Immature natural killer cell (primary cell): Measurements from ENCODE around the gene SPTBN1. TPM values are rescaled to one million over a fixed set of nuclear protein-coding genes. Genes with fewer than 3 reads are reported as not detected.
"Not testable (repeated sequence)": the region's sequence is repeated elsewhere in the genome, so short reads cannot be mapped to it uniquely, and the experiment has no call there.

ENCODE experiments used
- DNase-seq, 3 donors: peaks; one replicate each; pipeline ENCODE4 v3.0.0; 2022; ENCODE audit warnings: mixed read lengths in 1 of 3
- H3K27ac Mint-ChIP-seq, 6 donors: one replicate each; pipeline ENCODE4 v1.8.0; 2020; ENCODE audit warnings: mixed read lengths in 6 of 6, mild to moderate bottlenecking in 5 of 6, inconsistent platforms in 4 of 6, moderate library complexity in 3 of 6
- H3K27me3 Mint-ChIP-seq, 3 donors: one replicate each; pipeline ENCODE4 v1.8.0; 2020 to 2021; ENCODE audit warnings: low read depth in 3 of 3, mild to moderate bottlenecking in 3 of 3, mixed read lengths in 3 of 3, moderate library complexity in 3 of 3, inconsistent platforms in 1 of 3
- H3K36me3 Mint-ChIP-seq, 3 donors: one replicate each; pipeline ENCODE4 v1.8.0; 2020; ENCODE audit warnings: mixed read lengths in 3 of 3, inconsistent platforms in 2 of 3, mild to moderate bottlenecking in 2 of 3
- H3K4me1 Mint-ChIP-seq, 2 donors: one replicate each; pipeline ENCODE4 v1.8.0; 2020; ENCODE audit warnings: inconsistent platforms in 2 of 2, mild to moderate bottlenecking in 2 of 2, mixed read lengths in 2 of 2, moderate library complexity in 1 of 2
- H3K4me3 Mint-ChIP-seq, 5 donors: one replicate each; pipeline ENCODE4 v1.8.0; 2020; ENCODE audit warnings: mild to moderate bottlenecking in 5 of 5, mixed read lengths in 5 of 5, inconsistent platforms in 3 of 5, moderate library complexity in 3 of 5
- H3K9me3 Mint-ChIP-seq, 6 donors: one replicate each; pipeline ENCODE4 v1.8.0; 2020; ENCODE audit warnings: mild to moderate bottlenecking in 6 of 6, mixed read lengths in 6 of 6, inconsistent platforms in 4 of 6, moderate library complexity in 3 of 6
- polyA plus RNA-seq, 3 donors: library from polyadenylated mRNA; unstranded; fragments of 300-500 nt; fragmentation: Illumina TruSeq; gene quantifications; one replicate each; pipeline ENCODE4 v1.2.3, GENCODE V29; 2021

Gene SPTBN1
- polyA plus RNA-seq, 3 donors from 2014 or later, result 0.41 to 57.5 (median 7.7) TPM

DNA sequence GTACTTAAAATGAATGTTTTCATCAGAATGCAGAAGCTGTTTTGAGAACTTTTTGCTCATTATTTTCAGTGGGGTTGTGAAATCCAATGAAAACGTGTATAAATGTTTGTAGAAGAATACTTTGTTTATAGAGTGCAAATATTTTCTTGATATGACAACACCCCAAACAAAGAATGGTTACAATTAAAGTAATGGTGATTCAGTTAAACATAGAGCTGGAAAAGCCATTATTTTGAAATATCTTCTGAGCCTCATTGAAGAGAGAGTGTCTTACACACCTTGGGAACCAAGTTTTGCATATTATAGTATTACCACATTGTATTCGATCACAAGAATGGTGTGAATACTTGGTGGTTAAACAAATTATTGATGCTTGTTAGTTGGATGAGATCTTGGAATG lies 48.7 kb downstream of the SPTBN1 start:
- no peak for DNase-seq
- H3K27ac Mint-ChIP-seq, result no peak overlapping the region
- H3K4me3 Mint-ChIP-seq, result no peak overlapping the region
- no peaks in the 10 kb centered on the region for H3K4me1 Mint-ChIP-seq
- no peaks in the 10 kb centered on the region for H3K36me3 Mint-ChIP-seq
- no peaks in the 10 kb centered on the region for H3K9me3 Mint-ChIP-seq
- peaks cover 2 to 8% (median 2%) of the 10 kb centered on the region in 3 donors for H3K27me3 Mint-ChIP-seq

DNA sequence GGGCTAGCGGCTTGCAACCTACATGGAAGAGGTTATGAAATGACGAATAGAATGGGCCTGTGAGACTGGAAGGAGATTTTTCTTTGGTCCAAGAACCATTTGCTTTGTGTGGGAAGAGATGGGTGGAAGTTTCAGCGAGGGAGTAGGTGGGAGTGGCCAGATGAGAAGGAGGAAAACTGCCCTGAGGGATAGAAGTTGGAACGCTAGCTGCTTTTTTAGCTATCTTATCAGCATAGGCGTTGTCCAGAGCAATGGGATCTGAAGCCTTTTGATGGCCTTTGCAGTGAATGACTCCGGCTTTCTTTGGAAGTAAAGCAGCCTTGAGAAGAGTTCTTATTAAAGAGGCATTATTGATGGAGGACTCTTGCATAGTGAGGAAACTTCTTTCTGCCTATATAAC lies 52.4 kb downstream of the SPTBN1 start:
- H3K36me3 Mint-ChIP-seq, result no peaks in the 10 kb centered on the region
- no peak overlapping the region for H3K27ac Mint-ChIP-seq
- peaks cover 0 to 5% (median 2%) of the 10 kb centered on the region in 3 donors for H3K27me3 Mint-ChIP-seq
- H3K4me1 Mint-ChIP-seq, result no peaks in the 10 kb centered on the region
- no peak for DNase-seq
- H3K9me3 Mint-ChIP-seq, result no peaks in the 10 kb centered on the region
- no peak overlapping the region for H3K4me3 Mint-ChIP-seq

DNA sequence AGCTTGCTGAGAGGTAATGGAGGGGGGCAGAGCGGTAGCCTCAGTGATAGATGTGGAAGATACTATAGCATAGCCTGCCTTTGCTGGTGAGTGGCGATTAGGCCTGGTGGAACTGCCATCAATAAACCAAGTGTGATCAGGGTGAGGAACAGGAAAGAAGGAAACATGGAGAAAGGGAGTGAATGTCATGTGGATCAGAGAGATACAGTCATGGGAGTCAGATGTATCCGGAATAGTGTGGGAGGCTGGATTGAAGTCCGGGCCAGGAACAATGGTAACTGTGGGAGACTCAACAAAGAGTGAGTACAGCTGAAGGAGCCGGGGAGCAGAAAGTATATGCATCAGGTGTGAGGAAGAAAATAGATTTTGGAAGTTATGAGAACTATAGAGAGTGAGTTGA lies 52.9 kb downstream of the SPTBN1 start:
- not testable (repeated sequence) for H3K4me1 Mint-ChIP-seq, H3K36me3 Mint-ChIP-seq, H3K27ac Mint-ChIP-seq, H3K9me3 Mint-ChIP-seq, DNase-seq, H3K27me3 Mint-ChIP-seq, H3K4me3 Mint-ChIP-seq

DNA sequence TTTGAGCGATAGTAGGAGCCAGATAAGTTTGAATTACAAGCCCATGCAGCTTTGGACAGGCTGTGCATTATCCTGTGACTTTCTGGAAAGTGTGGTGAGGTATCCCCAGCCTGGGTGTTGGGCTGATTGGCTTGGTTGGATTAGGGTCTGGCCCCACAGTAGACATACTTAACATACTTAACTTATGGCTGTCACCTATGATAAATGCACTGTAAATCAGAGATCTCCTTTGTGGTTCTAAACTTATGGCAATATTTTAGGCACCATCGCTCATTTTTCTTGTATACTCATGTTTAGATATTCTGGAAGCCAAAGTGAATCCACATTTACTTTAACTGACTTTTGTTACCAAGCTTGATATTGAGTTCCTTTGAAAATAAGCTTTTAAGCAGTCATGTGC lies 54.8 kb downstream of the SPTBN1 start:
- no peaks in the 10 kb centered on the region for H3K4me1 Mint-ChIP-seq
- H3K27ac Mint-ChIP-seq, result no peak overlapping the region
- no peak overlapping the region for H3K4me3 Mint-ChIP-seq
- no peaks in the 10 kb centered on the region for H3K9me3 Mint-ChIP-seq
- no peak for DNase-seq
- H3K36me3 Mint-ChIP-seq, result no peaks in the 10 kb centered on the region
- peaks cover 0 to 3% (median 0%) of the 10 kb centered on the region in 3 donors for H3K27me3 Mint-ChIP-seq

DNA sequence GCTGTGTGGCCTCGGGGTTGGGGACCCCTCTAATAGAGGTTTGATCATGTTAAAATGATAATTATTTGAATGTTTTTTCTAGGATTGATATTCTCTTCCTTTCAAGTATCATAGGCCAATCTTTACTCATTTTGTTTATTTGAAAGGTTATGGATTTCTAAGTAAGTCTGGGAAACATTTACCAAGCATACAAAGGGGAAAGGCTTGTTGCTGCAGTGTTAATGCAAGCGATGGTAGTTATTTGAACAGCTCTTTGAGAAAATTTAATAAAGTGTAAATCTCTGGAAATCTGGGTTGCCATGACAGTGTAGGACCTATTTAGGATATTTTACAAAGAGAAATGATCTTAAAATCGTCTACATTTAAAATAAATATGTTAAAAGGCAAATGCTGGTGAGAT lies 56.1 kb downstream of the SPTBN1 start:
- Mint-ChIP-seq H3K27ac (no peak overlapping the region), H3K36me3 (no peaks in the 10 kb centered on the region), H3K4me3 (no peak overlapping the region), H3K9me3 (no peaks in the 10 kb centered on the region), H3K4me1 (no peaks in the 10 kb centered on the region), H3K27me3 (peaks cover 0 to 3% (median 3%) of the 10 kb centered on the region in 3 donors)
- DNase-seq, result no peak

DNA sequence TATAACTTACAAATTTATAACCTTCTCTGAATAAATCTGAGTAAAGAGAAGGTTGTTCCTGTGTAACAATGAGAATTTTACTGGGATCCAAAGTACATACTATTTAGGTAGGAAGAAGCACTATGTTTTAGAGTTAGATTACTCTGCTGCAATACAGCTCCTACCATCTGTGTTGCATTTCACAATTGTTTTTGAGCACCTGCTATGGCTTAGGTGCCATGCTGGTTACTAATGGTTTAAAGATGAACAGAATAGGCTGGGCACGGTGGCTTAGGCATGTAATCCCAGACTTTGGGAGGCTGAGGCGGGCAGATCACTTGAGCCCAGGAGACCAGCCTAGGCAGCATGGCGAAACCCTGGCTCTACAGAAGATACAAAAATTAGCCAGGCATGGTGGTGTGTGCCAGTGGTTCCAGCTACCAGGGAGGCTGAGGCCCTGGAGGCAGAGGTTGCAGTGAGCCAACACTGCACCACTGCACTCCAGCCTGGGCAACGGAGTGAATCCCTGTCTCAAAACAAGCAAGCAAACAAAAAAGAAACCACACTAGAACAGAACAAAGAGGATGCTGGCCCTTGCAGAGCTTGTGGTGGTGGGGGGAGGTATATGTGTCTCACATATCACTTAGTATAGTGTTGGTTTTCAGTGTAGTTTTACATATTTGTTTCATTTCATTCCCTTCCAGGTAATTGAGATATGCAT lies 56.7 kb downstream of the SPTBN1 start:
- Mint-ChIP-seq H3K4me1 (no peaks in the 10 kb centered on the region), H3K27me3 (peaks cover 0 to 3% (median 3%) of the 10 kb centered on the region in 3 donors), H3K9me3 (no peaks in the 10 kb centered on the region), H3K27ac (no peak overlapping the region), H3K4me3 (no peak overlapping the region), H3K36me3 (no peaks in the 10 kb centered on the region)
- no peak for DNase-seq

DNA sequence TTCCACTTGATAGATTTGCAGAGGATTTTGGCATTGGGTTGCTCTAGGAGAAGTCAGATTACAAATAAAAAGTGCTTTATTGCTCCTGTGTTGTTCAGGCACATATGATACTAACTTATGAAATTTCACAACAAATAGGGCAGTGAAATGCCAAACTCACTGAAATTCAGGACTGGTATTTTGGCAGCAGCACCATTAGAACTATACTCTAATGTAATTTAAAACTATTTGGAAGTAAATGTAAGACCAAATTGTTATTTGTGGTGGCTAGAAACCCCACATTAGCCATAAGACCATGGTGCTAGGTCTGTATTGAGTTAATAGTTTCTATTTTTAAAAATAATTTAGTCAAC lies 57.2 kb downstream of the SPTBN1 start:
- H3K4me1 Mint-ChIP-seq, result no peaks in the 10 kb centered on the region
- no peak overlapping the region for H3K4me3 Mint-ChIP-seq
- H3K36me3 Mint-ChIP-seq, result no peaks in the 10 kb centered on the region
- H3K27ac Mint-ChIP-seq, result no peak overlapping the region
- H3K27me3 Mint-ChIP-seq, result peaks cover 0 to 3% (median 3%) of the 10 kb centered on the region in 3 donors
- DNase-seq, result no peak
- no peaks in the 10 kb centered on the region for H3K9me3 Mint-ChIP-seq

DNA sequence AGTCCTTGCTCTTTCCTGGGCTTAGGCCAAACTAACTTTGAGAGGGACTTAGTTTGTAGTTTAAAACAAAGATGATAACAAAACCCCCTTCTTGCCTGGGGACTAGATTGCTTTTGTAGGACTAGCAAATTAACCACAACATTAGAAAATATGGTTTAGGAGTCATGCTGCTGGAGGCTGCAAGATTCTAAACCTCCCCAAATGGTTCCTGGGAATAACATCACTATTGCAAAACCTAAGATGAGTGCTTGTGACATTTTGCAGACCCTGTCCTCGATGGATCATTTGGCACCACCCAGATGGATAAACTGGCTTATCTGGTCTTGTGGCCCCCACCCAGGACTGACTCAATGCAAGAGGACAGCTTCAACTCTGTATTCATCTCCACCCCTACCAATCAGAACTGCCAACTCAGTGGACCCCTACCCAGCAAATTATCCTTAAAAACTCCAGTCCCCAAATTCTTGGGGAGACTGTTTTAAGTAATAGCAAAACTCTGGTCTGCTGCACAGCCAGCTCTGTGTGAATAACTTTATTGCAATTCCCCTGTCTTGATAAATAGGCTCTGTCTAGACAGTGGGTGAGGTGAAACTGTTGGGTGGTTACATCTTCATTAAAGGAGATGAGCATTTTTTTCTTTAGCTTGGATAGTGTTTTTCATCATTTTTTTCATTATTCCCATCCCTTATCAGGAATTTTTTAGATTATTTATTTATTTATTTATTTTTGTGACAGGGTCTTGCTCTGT lies 58.9 kb downstream of the SPTBN1 start:
- H3K27ac Mint-ChIP-seq, result no peak overlapping the region
- no peak for DNase-seq
- H3K4me1 Mint-ChIP-seq, result no peaks in the 10 kb centered on the region
- H3K9me3 Mint-ChIP-seq, result no peaks in the 10 kb centered on the region
- H3K4me3 Mint-ChIP-seq, result no peak overlapping the region
- no peaks in the 10 kb centered on the region for H3K36me3 Mint-ChIP-seq
- peaks cover 2 to 5% (median 3%) of the 10 kb centered on the region in 3 donors for H3K27me3 Mint-ChIP-seq

DNA sequence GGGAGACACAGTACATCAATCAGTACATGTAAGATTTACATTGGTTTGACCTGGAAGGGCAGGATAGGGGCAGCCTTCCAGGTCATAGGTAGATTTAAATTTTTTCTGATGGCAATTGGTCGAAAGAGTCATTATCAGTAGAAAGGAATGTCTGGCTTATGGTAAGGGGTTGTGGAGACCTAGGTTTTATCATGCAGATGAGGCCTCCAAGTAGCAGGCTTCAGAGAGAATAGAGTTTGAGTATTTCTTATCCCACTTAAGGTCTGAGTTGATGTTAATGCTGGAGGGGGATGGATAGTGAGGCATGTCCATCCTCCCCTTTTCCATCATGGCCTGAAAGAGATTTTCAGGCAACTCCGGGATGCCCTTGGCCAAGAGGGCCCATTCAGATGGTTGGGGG lies 60.7 kb downstream of the SPTBN1 start:
- Mint-ChIP-seq H3K36me3 (no peaks in the 10 kb centered on the region), H3K27ac (no peak overlapping the region), H3K9me3 (no peaks in the 10 kb centered on the region), H3K4me3 (no peak overlapping the region), H3K27me3 (peaks cover 2 to 5% (median 3%) of the 10 kb centered on the region in 3 donors), H3K4me1 (no peaks in the 10 kb centered on the region)
- no peak for DNase-seq

DNA sequence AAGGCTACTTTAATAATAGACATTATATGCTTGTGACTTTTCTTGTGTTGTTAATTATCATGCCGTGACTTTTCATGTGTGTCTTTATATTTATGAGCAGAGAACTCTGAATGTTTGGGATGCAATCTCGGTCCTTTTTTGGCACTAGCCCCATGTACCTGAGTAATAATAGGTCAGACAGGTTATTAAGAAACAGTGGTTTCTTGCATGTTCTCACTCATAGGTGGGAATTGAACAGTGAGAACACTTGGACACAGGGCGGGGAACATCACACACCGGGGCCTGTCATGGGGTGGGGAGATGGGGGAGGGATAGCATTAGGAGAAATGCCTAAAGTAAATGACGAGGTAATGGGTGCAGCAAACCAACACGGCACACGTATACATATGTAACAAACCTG lies 61.9 kb downstream of the SPTBN1 start:
- not testable (repeated sequence) for H3K9me3 Mint-ChIP-seq, H3K36me3 Mint-ChIP-seq, H3K4me1 Mint-ChIP-seq, DNase-seq, H3K4me3 Mint-ChIP-seq, H3K27me3 Mint-ChIP-seq
- peak overlapping the region in 1 of 6 donors; percentile 27 for H3K27ac Mint-ChIP-seq

DNA sequence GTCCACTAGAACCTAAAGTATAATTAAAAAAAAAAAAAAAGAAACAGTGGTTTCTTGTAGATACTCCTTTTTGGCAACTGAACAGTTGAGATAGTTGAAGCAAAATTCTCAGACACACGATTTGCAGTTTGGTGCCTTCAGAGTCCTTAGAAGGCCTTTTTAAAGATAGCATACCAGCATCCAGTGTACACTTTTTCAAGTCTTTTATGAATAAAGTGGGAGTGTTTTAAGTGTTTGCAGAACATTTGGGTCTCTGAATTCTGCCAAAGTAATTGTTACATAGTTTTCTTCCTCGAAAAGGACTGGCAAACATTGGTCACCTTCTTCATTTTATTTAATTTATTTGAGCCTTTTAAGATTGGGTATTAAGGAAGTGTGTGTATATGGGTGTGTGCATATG lies 62.3 kb downstream of the SPTBN1 start:
- H3K27ac Mint-ChIP-seq, result no peak overlapping the region
- no peak for DNase-seq
- H3K4me3 Mint-ChIP-seq, result no peak overlapping the region
- peaks cover 2 to 6% of the 10 kb centered on the region in 2 donors for H3K4me1 Mint-ChIP-seq
- no peaks in the 10 kb centered on the region for H3K9me3 Mint-ChIP-seq
- H3K27me3 Mint-ChIP-seq, result peaks cover 7 to 10% (median 8%) of the 10 kb centered on the region in 3 donors
- no peaks in the 10 kb centered on the region for H3K36me3 Mint-ChIP-seq

DNA sequence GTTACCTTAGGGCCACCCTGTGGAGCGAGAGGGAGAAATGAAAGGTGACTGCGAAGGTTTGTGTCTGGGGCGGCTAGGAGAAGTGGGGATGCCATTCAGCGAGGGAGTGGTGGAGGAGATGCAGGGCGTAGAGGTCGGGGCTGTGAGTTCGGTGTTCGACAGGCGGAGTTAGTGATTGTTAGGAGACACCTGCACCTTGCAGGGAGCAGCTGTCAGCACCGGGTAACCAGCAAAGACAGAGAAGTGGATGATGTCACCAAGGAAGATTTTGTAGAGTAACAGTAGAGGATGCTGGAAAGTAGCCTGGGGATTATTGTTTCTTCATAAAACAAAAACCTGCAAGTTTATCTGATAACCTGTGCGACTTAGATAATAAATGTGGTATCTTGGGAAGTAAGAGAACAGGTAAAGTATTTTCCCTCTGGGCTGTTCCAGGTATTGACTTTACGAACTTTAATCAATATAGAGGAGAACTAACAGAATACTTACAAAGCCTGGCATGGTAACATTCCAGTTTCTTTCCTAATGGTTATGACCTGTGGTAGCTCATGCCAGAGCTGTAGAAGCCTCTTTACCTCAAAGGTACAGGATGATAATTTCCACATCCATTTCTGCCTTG lies 63.8 kb downstream of the SPTBN1 start:
- H3K27me3 Mint-ChIP-seq, result peaks cover 7 to 10% (median 10%) of the 10 kb centered on the region in 3 donors
- H3K9me3 Mint-ChIP-seq, result no peaks in the 10 kb centered on the region
- no peak for DNase-seq
- peaks cover 2 to 6% of the 10 kb centered on the region in 2 donors for H3K4me1 Mint-ChIP-seq
- H3K4me3 Mint-ChIP-seq, result no peak overlapping the region
- no peaks in the 10 kb centered on the region for H3K36me3 Mint-ChIP-seq
- peak overlapping the region in 1 of 6 donors; percentile 20 for H3K27ac Mint-ChIP-seq

DNA sequence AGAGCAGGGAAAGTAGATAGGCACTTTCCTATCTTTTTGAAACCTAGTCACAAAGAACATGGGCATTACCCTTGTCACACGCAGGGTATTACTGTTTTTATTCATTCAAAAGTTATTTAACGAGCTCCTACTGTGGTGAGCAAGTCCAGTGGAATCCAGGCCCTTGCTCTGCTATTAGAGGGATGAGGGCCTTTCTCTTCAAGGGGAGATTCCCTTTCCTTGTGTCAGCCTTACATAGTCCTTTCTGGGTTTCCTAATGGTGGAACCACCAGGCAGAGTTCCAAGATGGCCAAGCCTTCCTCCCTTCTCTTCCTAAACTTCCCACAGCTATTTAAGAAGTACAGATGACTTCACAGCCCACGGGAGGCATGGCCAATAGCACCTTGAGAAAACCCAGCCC lies 64.6 kb downstream of the SPTBN1 start:
- Mint-ChIP-seq H3K4me3 (no peak overlapping the region), H3K27ac (no peak overlapping the region), H3K36me3 (no peaks in the 10 kb centered on the region), H3K27me3 (peaks cover 7 to 10% (median 10%) of the 10 kb centered on the region in 3 donors), H3K9me3 (no peaks in the 10 kb centered on the region), H3K4me1 (peaks cover 2 to 6% of the 10 kb centered on the region in 2 donors)
- DNase-seq, result no peak

DNA sequence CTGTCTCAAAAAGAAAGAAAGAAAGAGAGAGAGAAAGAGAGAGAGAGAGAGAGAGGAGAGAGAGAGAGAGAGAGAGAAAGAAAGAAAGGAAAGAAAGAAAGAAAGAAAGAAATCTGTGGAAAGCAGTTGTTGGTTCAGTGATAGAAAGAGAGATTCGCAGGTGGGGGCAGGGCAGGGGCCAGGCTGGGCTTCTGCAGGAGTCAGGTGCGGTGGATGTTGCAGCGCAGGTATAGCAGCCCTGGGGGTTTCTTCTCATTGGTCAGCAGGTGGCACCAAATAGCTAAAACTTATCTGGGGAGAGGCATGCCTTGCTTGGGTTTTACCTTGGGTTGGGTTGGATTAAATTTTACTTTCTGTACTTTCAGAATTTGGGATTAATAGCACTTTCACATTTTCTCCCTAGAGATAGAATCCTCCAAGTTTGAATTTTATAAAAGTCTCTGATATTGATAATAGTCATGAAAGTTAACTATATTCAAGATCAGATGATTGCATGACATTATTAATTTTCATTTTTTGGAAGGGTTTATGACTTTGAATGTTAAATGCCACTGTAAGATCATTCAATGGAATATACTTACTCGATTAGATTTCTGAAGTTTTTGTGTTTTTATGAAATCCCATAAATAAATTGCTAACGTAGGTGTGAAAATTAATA lies 66.6 kb downstream of the SPTBN1 start:
- Mint-ChIP-seq H3K4me3 (peak overlapping the region in 3 of 5 donors; percentile 32 to 57 (median 33)), H3K27ac (peak overlapping the region in 5 of 6 donors; percentile 5 to 88 (median 25))

More for the DNA sequence above, 66.6 kb downstream of the SPTBN1 start:
- peaks cover 2 to 6% of the 10 kb centered on the region in 2 donors for H3K4me1 Mint-ChIP-seq
- no peaks in the 10 kb centered on the region for H3K9me3 Mint-ChIP-seq
- no peaks in the 10 kb centered on the region for H3K36me3 Mint-ChIP-seq
- DNase-seq, result peak; percentile 65 to 75 (median 67)
- peaks cover 4 to 10% (median 10%) of the 10 kb centered on the region in 3 donors for H3K27me3 Mint-ChIP-seq
